GM19023 (cell line): ENCODE measurements around the gene SCFD1.
"Not testable (repeated sequence)": the region's sequence is repeated elsewhere in the genome, so short reads cannot be mapped to it uniquely, and the experiment has no call there.

Source experiments
- ATAC-seq: cut with Tn5 transposase; IDR thresholded peaks from one replicate; pipeline ENCODE4 v1.9.1; 2021; ENCODE audit warnings: mild to moderate bottlenecking, moderate library complexity; ENCODE audit not compliant: unreplicated experiment

Gene SCFD1

GRCh38 chr14:30669594-30669993 lies 47.5 kb downstream of the SCFD1 start:
- ATAC-seq: no peak

GRCh38 chr14:30673071-30673470 lies 51.0 kb downstream of the SCFD1 start:
- no peak for ATAC-seq

GRCh38 chr14:30678926-30679431 lies 56.9 kb downstream of the SCFD1 start:
- ATAC-seq: no peak

- ATAC-seq: no peak
Measured at GRCh38 chr14:30680036-30680435, 57.9 kb downstream of the SCFD1 start.

GRCh38 chr14:30680776-30681175 lies 58.7 kb downstream of the SCFD1 start:
- ATAC-seq: not testable (repeated sequence)

GRCh38 chr14:30681752-30682355 lies 59.7 kb downstream of the SCFD1 start:
- no peak for ATAC-seq

- not testable (repeated sequence) for ATAC-seq
Measured at GRCh38 chr14:30690487-30691355, 68.6 kb downstream of the SCFD1 start.

- ATAC-seq: no peak
Measured at GRCh38 chr14:30691751-30692398, 69.8 kb downstream of the SCFD1 start.

- no peak for ATAC-seq
Measured at GRCh38 chr14:30692669-30693068, 70.5 kb downstream of the SCFD1 start.

- no peak for ATAC-seq
Measured at GRCh38 chr14:30698463-30698862, 76.3 kb downstream of the SCFD1 start.

GRCh38 chr14:30706704-30707103 lies 84.6 kb downstream of the SCFD1 start:
- ATAC-seq: no peak

- no peak for ATAC-seq
Measured at GRCh38 chr14:30708157-30708556, 86.0 kb downstream of the SCFD1 start.

GRCh38 chr14:30709201-30709600 lies 87.1 kb downstream of the SCFD1 start:
- no peak for ATAC-seq

- no peak for ATAC-seq
Measured at GRCh38 chr14:30710876-30711275, 88.8 kb downstream of the SCFD1 start.

- no peak for ATAC-seq
Measured at GRCh38 chr14:30719137-30719536, 97.0 kb downstream of the SCFD1 start.

- ATAC-seq: no peak
Measured at GRCh38 chr14:30725763-30726162, 103.6 kb downstream of the SCFD1 start.

GRCh38 chr14:30728471-30728870 lies 106.4 kb downstream of the SCFD1 start:
- no peak for ATAC-seq

- ATAC-seq: no peak
Measured at GRCh38 chr14:30737916-30738315, 115.8 kb downstream of the SCFD1 start.

- no peak for ATAC-seq
Measured at GRCh38 chr14:30738978-30739377, 116.9 kb downstream of the SCFD1 start.

- no peak for ATAC-seq
Measured at GRCh38 chr14:30748343-30748742, 126.2 kb downstream of the SCFD1 start.

- no peak for ATAC-seq
Measured at GRCh38 chr14:30751646-30752416, 129.7 kb downstream of the SCFD1 start.
